ENCODE measurements around the gene TRAPPC4. TPM values are rescaled to one million over a fixed set of nuclear protein-coding genes. Genes with fewer than 3 reads are reported as not detected.
A peak's percentile ranks its signal among the peaks of the same experiment; 100 is the strongest.

Gene TRAPPC4
- total RNA-seq, 1 experiment from 2014 or later, result 51.4 TPM

DNA sequence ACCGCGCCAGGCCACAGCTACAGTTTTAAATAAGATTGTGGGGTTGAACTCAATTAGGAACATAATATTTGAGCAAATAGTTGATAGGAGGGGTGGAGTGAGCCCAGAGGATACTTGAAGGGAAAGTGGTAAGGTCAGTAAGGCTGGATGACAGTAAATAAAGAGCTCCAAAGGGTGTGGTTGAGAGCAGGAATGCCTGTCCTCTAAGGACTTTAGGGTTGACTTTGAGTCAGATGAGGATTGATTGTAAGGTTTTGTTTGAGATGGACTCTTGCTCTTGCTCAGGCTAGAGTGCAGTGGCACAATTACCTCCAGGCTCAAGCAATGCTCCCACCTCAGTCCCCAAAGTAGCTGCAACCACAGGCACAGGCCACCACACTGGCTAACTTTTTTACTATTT is 44.6 kb upstream of the TRAPPC4 start:
- TF ChIP-seq EZH2 (IDR thresholded peaks at IDR 0.05; ENCODE audit: low read depth), result no peak
- TF ChIP-seq, protein P1, sequence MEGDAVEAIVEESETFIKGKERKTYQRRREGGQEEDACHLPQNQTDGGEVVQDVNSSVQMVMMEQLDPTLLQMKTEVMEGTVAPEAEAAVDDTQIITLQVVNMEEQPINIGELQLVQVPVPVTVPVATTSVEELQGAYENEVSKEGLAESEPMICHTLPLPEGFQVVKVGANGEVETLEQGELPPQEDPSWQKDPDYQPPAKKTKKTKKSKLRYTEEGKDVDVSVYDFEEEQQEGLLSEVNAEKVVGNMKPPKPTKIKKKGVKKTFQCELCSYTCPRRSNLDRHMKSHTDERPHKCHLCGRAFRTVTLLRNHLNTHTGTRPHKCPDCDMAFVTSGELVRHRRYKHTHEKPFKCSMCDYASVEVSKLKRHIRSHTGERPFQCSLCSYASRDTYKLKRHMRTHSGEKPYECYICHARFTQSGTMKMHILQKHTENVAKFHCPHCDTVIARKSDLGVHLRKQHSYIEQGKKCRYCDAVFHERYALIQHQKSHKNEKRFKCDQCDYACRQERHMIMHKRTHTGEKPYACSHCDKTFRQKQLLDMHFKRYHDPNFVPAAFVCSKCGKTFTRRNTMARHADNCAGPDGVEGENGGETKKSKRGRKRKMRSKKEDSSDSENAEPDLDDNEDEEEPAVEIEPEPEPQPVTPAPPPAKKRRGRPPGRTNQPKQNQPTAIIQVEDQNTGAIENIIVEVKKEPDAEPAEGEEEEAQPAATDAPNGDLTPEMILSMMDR (conservative IDR thresholded peaks at IDR 0.05), result no peak
- Histone ChIP-seq H2AFZ (no peak overlapping the region), H3K4me3 (no peak overlapping the region), H4K20me1 (ENCODE audit: insufficient read depth) (no peaks in the 10 kb centered on the region), H3K9me3 (ENCODE audit: insufficient read depth, low read depth) (no peaks in the 10 kb centered on the region), H3K4me1 (replicated peaks; ENCODE audit: insufficient read depth) (no peaks in the 10 kb centered on the region), H3K36me3 (ENCODE audit: low read depth) (no peaks in the 10 kb centered on the region), H3K27me3 (ENCODE audit: insufficient read depth, low read depth) (no peaks in the 10 kb centered on the region), H3K27ac (no peak overlapping the region), H3F3A (ENCODE audit: insufficient read depth, low read depth) (no peaks in the 10 kb centered on the region), H3K79me2 (ENCODE audit: low read depth) (no peaks in the 10 kb centered on the region), H3K4me2 (no peak overlapping the region), H3K9me2 (ENCODE audit: insufficient read depth) (no peaks in the 10 kb centered on the region)
- no TSS peak for BruUV-seq (replicated peaks)
- ChIA-PET POLR2A (ENCODE audit: unreplicated experiment) (interaction anchor here (0.5 kb wide), 1 partner anchor 351 kb away, joined by 3 read pairs; no protein-coding TSS in a partner anchor), CTCF (no interaction called here)
- peak in 1 of 2 experiments; percentile 50 for DNase-seq
- intact Hi-C loops (cut with micrococcal nuclease; ENCODE audit: unreplicated experiment), result no loop called here

DNA sequence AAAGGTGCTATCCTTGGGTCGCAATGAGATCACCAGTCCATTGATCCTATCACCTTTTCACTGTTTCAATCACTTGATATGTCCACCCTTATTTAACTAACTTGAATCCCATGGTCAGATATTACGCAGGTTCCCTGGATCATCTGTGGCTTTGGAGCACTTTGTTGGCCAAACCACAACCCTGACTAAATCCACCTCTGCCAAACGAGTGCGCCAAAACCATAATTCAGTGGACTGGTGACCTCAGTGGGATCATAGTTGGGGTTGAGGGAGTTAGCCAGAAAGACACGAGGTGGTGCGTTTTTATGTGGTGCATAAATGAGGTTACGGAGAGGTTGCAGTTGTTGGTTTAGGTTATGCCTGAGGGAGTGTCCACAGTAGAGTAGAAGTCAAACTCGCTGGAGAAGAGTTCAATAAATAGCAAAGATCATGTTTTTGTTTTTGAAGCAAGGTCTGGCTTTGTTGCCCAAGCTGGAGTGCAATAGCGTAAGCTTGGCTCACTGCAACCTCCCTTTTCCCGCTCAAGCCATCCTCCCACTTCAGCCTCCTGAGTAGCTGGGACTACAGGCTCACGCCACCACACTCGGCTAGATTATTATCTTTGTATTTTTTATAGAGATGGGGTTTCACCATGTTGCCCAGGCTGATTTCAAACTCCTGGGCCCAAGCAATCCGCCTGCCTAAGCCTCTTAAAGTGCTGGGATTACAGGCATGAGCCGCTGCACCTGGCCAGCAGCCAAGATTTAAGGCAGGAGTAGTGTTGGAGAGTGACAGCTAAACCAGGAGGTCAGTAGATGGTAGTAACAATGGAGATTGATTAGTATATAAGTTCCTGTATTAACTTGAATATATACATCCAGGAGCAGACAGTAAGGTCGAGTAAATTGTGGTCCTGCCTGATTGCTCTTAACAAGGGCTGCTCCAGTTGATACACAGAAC is 42.5 kb upstream of the TRAPPC4 start:
- H3F3A ChIP-seq (ENCODE audit: insufficient read depth, low read depth), result no peaks in the 10 kb centered on the region
- no peaks in the 10 kb centered on the region for H3K4me1 ChIP-seq (replicated peaks; ENCODE audit: insufficient read depth)
- no peaks in the 10 kb centered on the region for H3K36me3 ChIP-seq (ENCODE audit: low read depth)
- no peaks in the 10 kb centered on the region for H4K20me1 ChIP-seq (ENCODE audit: insufficient read depth)
- no peak overlapping the region for H3K4me3 ChIP-seq
- H3K27me3 ChIP-seq (ENCODE audit: insufficient read depth, low read depth), result no peaks in the 10 kb centered on the region
- intact Hi-C loops (cut with micrococcal nuclease; ENCODE audit: unreplicated experiment), result no loop called here
- no peak for TF ChIP-seq EZH2 (IDR thresholded peaks at IDR 0.05; ENCODE audit: low read depth)
- TF ChIP-seq, protein P1 (conservative IDR thresholded peaks at IDR 0.05), result no peak
- H3K79me2 ChIP-seq (ENCODE audit: low read depth), result no peaks in the 10 kb centered on the region
- H3K9me3 ChIP-seq (ENCODE audit: insufficient read depth, low read depth), result no peaks in the 10 kb centered on the region
- no peak overlapping the region for H2AFZ ChIP-seq
- DNase-seq, result no peak
- BruUV-seq (replicated peaks), result no TSS peak
- no peak overlapping the region for H3K4me2 ChIP-seq
- no peak overlapping the region for H3K27ac ChIP-seq
- ChIA-PET POLR2A (ENCODE audit: unreplicated experiment) (no interaction called here), CTCF (no interaction called here)
- H3K9me2 ChIP-seq (ENCODE audit: insufficient read depth), result no peaks in the 10 kb centered on the region

DNA sequence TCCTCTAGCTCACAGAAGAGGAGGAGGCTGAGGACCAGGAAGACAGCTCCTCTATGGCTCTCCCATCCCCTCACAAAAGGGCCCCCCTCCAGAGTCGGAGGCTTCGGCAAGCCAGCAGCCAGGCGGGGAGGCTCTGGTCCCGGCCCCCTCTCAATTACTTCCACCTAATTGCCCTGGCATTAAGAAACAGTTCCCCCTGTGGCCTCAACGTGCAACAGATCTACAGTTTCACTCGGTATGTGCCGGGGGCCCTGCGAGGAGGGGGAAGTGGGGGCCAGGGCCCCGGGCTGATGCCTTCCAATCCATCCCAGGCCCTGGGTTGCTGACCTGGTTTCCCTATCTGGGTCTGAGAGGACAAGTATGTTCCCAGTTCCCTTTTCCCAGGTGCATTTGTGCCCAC is 39.1 kb upstream of the TRAPPC4 start:
- no peaks in the 10 kb centered on the region for H3K27me3 ChIP-seq (ENCODE audit: insufficient read depth, low read depth)
- no peaks in the 10 kb centered on the region for H3K9me3 ChIP-seq (ENCODE audit: insufficient read depth, low read depth)
- BruUV-seq (replicated peaks), result no TSS peak
- H3K9me2 ChIP-seq (ENCODE audit: insufficient read depth), result no peaks in the 10 kb centered on the region
- no peak overlapping the region for H2AFZ ChIP-seq
- ChIA-PET CTCF (no interaction called here), POLR2A (ENCODE audit: unreplicated experiment) (interaction anchor here (0.6 kb wide), 1 partner anchor 244 kb away, joined by 29 read pairs; no protein-coding TSS in a partner anchor)
- intact Hi-C loops (cut with micrococcal nuclease; ENCODE audit: unreplicated experiment), result no loop called here
- no peaks in the 10 kb centered on the region for H3F3A ChIP-seq (ENCODE audit: insufficient read depth, low read depth)
- H3K27ac ChIP-seq, result no peak overlapping the region
- no peaks in the 10 kb centered on the region for H3K36me3 ChIP-seq (ENCODE audit: low read depth)
- H4K20me1 ChIP-seq (ENCODE audit: insufficient read depth), result no peaks in the 10 kb centered on the region
- no peak overlapping the region for H3K4me3 ChIP-seq
- TF ChIP-seq EZH2 (IDR thresholded peaks at IDR 0.05; ENCODE audit: low read depth), result no peak
- TF ChIP-seq, protein P1 (conservative IDR thresholded peaks at IDR 0.05), result no peak
- no peak overlapping the region for H3K4me2 ChIP-seq
- H3K4me1 ChIP-seq (replicated peaks; ENCODE audit: insufficient read depth), result no peaks in the 10 kb centered on the region
- no peaks in the 10 kb centered on the region for H3K79me2 ChIP-seq (ENCODE audit: low read depth)
- DNase-seq, result no peak
